Left ventricle myocardium inferior (tissue), 1 donor: ENCODE data around the gene NTNG1. TPM values are rescaled to one million over a fixed set of nuclear protein-coding genes. Genes with fewer than 3 reads are reported as not detected.

Source experiments
- DNase-seq: peaks from one replicate; pipeline ENCODE4 v3.0.0-alpha.2; 2020
- H3K27ac ChIP-seq: fragments of 200-600 bp; replicated peaks from 2 replicates; pipeline ENCODE4 v1.8.0; 2021
- H3K27me3 ChIP-seq: fragments of 200-600 bp; 2 replicates; pipeline ENCODE4 v1.8.0; 2021; ENCODE audit warnings: low read depth
- H3K36me3 ChIP-seq: fragments of 200-600 bp; 2 replicates; pipeline ENCODE4 v1.8.0; 2021
- H3K4me1 ChIP-seq: fragments of 200-600 bp; 2 replicates; pipeline ENCODE4 v1.8.0; 2021
- H3K4me3 ChIP-seq: fragments of 200-600 bp; 2 replicates; pipeline ENCODE4 v1.8.0; 2021; ENCODE audit warnings: mild to moderate bottlenecking, moderate library complexity
- H3K9me3 ChIP-seq: fragments of 200-600 bp; replicated peaks from 2 replicates; pipeline ENCODE4 v1.8.0; 2021
- intact Hi-C: fragments of 100-400 bp; cut with micrococcal nuclease; formaldehyde crosslinking; loops from one replicate; pipeline ENCODE4 v1.11.0; 2022
- total RNA-seq: library from RNA; stranded (reverse); fragmentation: NEBNext Ultra II Directional; extraction: Animal tissue kit (Norgen Biotek cat#: 25700); gene quantifications from one replicate; pipeline ENCODE4 v1.2.1, GENCODE V29; 2021
- TF ChIP-seq, protein P1 (sequence below): fragments of 200-600 bp; IDR thresholded peaks from 2 replicates; pipeline ENCODE4 v1.8.0; 2021; ENCODE audit warnings: antibody characterized with exemption, mild to moderate bottlenecking, borderline replicate concordance
- donor health status: DM: no; HTN: yes; CAD: no; lungs with severe emphysema.

NTNG1 gene
- total RNA-seq, 1 donor from 2014 or later: 0.30 TPM

DNA sequence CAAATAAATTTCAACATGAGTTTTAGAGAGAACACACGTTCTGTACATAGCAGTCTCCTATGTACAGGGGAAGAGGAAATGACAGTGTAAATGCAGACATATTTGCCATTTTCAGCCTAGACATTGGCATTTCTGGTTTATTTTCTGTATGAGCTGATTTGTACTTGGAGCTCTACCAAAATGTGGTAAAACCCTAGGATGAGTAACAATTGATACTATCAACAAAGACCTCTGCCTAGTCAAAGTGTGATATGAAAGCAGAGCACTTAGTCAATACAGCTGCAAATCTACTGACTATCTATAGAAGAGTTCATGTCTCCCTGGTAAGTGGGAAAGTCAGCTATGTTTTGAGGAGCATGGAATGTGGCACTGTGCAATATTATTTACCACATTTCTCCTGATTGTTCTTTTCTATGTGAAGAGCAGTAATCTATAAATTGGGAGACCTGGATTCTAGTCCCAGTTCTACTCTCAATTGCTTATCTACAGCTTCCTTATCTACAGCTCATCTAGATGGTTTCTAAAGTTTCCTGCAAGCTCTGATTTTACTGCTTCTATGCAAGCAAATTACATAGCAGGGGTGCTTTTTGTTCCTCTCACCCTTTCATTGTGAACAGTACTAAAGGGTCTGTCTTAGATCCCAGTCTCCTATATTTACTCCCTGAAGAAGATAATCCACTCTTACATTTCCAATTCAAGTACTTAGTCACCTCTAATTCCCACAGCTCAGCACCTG lies 334.2 kb downstream of the NTNG1 start:
- intact Hi-C loops: no loop called here
- Histone ChIP-seq H3K27ac (no peak overlapping the region), H3K9me3 (no peaks in the 10 kb centered on the region), H3K27me3 (peaks cover 17% of the 10 kb centered on the region), H3K36me3 (no peaks in the 10 kb centered on the region), H3K4me1 (no peaks in the 10 kb centered on the region), H3K4me3 (no peak overlapping the region)
- no peak for DNase-seq
- TF ChIP-seq, protein P1, sequence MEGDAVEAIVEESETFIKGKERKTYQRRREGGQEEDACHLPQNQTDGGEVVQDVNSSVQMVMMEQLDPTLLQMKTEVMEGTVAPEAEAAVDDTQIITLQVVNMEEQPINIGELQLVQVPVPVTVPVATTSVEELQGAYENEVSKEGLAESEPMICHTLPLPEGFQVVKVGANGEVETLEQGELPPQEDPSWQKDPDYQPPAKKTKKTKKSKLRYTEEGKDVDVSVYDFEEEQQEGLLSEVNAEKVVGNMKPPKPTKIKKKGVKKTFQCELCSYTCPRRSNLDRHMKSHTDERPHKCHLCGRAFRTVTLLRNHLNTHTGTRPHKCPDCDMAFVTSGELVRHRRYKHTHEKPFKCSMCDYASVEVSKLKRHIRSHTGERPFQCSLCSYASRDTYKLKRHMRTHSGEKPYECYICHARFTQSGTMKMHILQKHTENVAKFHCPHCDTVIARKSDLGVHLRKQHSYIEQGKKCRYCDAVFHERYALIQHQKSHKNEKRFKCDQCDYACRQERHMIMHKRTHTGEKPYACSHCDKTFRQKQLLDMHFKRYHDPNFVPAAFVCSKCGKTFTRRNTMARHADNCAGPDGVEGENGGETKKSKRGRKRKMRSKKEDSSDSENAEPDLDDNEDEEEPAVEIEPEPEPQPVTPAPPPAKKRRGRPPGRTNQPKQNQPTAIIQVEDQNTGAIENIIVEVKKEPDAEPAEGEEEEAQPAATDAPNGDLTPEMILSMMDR: no peak

DNA sequence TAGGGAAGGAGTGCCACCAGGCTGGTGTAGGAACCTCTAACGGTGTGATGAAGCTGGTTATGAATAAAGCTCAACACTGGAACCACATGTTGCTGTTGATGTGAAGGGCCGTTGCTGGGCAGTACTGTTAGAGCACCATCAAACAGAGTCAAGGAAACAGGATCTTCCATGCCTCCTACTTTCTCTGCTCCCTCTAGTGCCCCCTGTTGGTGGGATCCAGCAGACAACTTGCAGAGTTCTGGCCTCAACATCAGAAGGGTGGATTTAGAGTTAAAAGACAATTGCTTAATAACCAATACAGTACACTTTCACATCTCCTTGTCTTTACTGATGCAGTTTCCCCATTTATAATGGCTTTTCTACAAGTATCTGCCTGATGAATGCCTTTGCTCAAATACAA lies 336.4 kb downstream of the NTNG1 start:
- no peak overlapping the region for H3K27ac ChIP-seq
- H3K4me1 ChIP-seq: no peaks in the 10 kb centered on the region
- H3K27me3 ChIP-seq: peaks cover 32% of the 10 kb centered on the region
- no peak overlapping the region for H3K4me3 ChIP-seq
- H3K36me3 ChIP-seq: no peaks in the 10 kb centered on the region
- no peaks in the 10 kb centered on the region for H3K9me3 ChIP-seq
- intact Hi-C loops: no loop called here
- DNase-seq: no peak
- TF ChIP-seq, protein P1: no peak

DNA sequence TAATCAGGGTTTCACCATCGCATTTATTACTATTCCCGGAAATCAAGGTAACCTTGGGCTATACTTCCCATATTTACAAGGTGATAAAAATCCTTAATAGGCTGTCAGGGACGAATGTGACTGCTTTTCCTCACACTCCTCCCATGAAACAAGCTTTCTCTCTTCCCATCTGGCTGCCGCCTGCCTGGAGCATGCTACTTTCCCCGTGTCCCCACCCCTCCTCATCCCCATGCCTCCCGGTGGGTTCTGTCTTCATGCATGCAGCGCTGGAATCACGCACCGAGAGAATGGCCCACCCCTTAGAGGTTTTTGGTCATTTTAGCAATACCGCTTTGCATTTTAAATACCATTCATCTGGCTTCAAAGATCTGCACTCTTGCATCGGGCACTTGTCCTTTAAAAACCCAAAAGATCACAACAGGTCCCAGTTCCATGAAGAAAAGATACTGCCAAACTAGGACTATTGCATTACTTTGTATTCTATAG lies 339.1 kb downstream of the NTNG1 start:
- no peak for DNase-seq
- H3K4me1 ChIP-seq: no peaks in the 10 kb centered on the region
- TF ChIP-seq, protein P1: no peak
- H3K27me3 ChIP-seq: peaks cover 50% of the 10 kb centered on the region
- no peak overlapping the region for H3K4me3 ChIP-seq
- intact Hi-C loops: no loop called here
- H3K9me3 ChIP-seq: no peaks in the 10 kb centered on the region
- H3K27ac ChIP-seq: no peak overlapping the region
- H3K36me3 ChIP-seq: no peaks in the 10 kb centered on the region

DNA sequence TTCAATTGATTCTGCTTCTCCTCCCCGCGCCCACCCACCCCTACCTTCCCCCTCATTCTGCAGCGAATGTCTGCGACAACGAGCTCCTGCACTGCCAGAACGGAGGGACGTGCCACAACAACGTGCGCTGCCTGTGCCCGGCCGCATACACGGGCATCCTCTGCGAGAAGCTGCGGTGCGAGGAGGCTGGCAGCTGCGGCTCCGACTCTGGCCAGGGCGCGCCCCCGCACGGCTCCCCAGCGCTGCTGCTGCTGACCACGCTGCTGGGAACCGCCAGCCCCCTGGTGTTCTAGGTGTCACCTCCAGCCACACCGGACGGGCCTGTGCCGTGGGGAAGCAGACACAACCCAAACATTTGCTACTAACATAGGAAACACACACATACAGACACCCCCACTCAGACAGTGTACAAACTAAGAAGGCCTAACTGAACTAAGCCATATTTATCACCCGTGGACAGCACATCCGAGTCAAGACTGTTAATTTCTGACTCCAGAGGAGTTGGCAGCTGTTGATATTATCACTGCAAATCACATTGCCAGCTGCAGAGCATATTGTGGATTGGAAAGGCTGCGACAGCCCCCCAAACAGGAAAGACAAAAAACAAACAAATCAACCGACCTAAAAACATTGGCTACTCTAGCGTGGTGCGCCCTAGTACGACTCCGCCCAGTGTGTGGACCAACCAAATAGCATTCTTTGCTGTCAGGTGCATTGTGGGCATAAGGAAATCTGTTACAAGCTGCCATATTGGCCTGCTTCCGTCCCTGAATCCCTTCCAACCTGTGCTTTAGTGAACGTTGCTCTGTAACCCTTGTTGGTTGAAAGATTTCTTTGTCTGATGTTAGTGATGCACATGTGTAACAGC lies 339.9 kb downstream of the NTNG1 start:
- intact Hi-C loops: no loop called here
- TF ChIP-seq, protein P1: no peak
- Histone ChIP-seq H3K36me3 (no peaks in the 10 kb centered on the region), H3K9me3 (no peaks in the 10 kb centered on the region), H3K27me3 (peaks cover 50% of the 10 kb centered on the region), H3K4me3 (no peak overlapping the region), H3K27ac (no peak overlapping the region), H3K4me1 (no peaks in the 10 kb centered on the region)
- no peak for DNase-seq

DNA sequence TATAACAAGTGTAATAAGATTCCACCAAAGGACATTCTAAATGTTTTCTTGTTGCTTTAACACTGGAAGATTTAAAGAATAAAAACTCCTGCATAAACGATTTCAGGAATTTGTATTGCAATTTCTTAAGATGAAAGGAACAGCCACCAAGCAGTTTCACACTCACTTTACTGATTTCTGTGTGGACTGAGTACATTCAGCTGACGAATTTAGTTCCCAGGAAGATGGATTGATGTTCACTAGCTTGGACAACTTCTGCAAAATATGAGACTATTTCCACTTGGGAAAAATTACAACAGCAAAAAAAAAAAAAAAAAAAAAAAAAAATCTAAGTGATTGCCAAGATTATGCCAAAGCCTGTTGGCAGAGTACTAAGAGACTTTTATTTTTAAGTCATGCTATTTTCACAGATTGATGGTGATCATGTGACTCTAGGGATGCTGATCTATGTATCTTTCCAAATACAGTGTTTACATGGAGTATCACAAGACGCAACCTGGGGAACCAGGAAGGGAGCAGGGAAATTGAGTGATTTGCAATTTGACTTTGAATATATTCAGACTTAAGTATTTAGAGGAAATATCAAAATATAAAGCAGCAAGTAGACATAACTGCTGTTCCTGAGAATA lies 341.0 kb downstream of the NTNG1 start:
- H3K4me1 ChIP-seq: no peaks in the 10 kb centered on the region
- intact Hi-C loops: no loop called here
- no peak overlapping the region for H3K4me3 ChIP-seq
- peaks cover 50% of the 10 kb centered on the region for H3K27me3 ChIP-seq
- no peak overlapping the region for H3K27ac ChIP-seq
- TF ChIP-seq, protein P1: no peak
- DNase-seq: no peak
- H3K9me3 ChIP-seq: no peaks in the 10 kb centered on the region
- no peaks in the 10 kb centered on the region for H3K36me3 ChIP-seq
